ENCODE data around the gene SMG6. TPM values are rescaled to one million over a fixed set of nuclear protein-coding genes. Genes with fewer than 3 reads are reported as not detected.

SMG6 gene
- total and polyA plus RNA-seq, 2 donors (not counting 3 experiments of a cell fraction or from before 2014, with no cell fraction given), result 40.1 to 42.2 TPM

GRCh38 chr17:2351269-2351668 is 47.7 kb upstream of the SMG6 start:
- dilution Hi-C loops (cut with MboI; ENCODE audit: extremely low pct_ligation_motif_present, low sequenced_read_pairs) (no loop called here), intact Hi-C loops (cut with micrococcal nuclease) (no loop called here)
- H3K36me3 ChIP-seq (ENCODE audit: control insufficient read depth in 2 of 2, extremely low read depth in 1 of 2, insufficient read depth in 2 of 2, low read length in 2 of 2), result peaks cover 0 to 1% of the 10 kb centered on the region in 2 experiments
- no peak for DNase-seq (ENCODE audit: low read depth, low spot score)
- no peaks in the 10 kb centered on the region for H3K27me3 ChIP-seq (ENCODE audit: control insufficient read depth in 2 of 2, insufficient read depth in 2 of 2, low read length in 2 of 2)
- TF ChIP-seq POLR2A (IDR thresholded peaks at IDR 0.05; ENCODE audit: low read depth, low read length) (no peak), MAX (IDR thresholded peaks at IDR 0.05; ENCODE audit: insufficient read depth, insufficient read length) (no peak), POLR2AphosphoS5 (IDR thresholded peaks at IDR 0.05; ENCODE audit: insufficient read depth, low read depth, low read length) (no peak), GATA2 (IDR thresholded peaks at IDR 0.05; ENCODE audit: insufficient read depth, insufficient read length, low read depth, low read length) (no peak), EZH2 (IDR thresholded peaks at IDR 0.05; ENCODE audit: borderline replicate concordance, low read depth, low read length, severe bottlenecking) (no peak), CTCF (IDR thresholded peaks at IDR 0.05; ENCODE audit: extremely low read depth in 1 of 2, insufficient read depth in 1 of 2, low read depth in 1 of 2, low read length in 2 of 2) (no peak), FOS (IDR thresholded peaks at IDR 0.05; ENCODE audit: borderline replicate concordance, insufficient read depth, low read length) (no peak), JUN (IDR thresholded peaks at IDR 0.05; ENCODE audit: borderline replicate concordance, insufficient read depth, insufficient read length, low read depth) (no peak), MYC (IDR thresholded peaks at IDR 0.05; ENCODE audit: low read depth, low read length) (no peak)
- H2AFZ ChIP-seq (ENCODE audit: low read depth, low read length), result no peak overlapping the region
- H3K9me1 ChIP-seq (replicated peaks; ENCODE audit: control insufficient read depth, extremely low read depth, insufficient read depth, low read length), result no peaks in the 10 kb centered on the region
- ChIA-PET POLR2A (no interaction called here), CTCF (interaction anchor here (0.9 to 4.6 kb wide), 5 partner anchors 13 to 65 kb away, joined by 3 to 42 read pairs (median 4); partner anchors contain the start of genes SGSM2 and TSR1)
- FAIRE-seq, result no peak
- H3K4me3 ChIP-seq (replicated peaks in 1 of 3; ENCODE audit: insufficient read depth in 1 of 3, low read depth in 1 of 3, low read length in 3 of 3), result no peak overlapping the region
- no peak overlapping the region for H3K27ac ChIP-seq (ENCODE audit: insufficient read depth, low read depth, low read length)
- H3K4me2 ChIP-seq (ENCODE audit: insufficient read depth, low read length), result no peak overlapping the region
- H3K4me1 ChIP-seq (ENCODE audit: control insufficient read depth, extremely low read depth, insufficient read depth, low read length), result no peaks in the 10 kb centered on the region
- no peak overlapping the region for H3K9ac ChIP-seq (replicated peaks; ENCODE audit: extremely low read depth, insufficient read depth, low read length)
- BruUV-seq (replicated peaks), result no TSS peak
- no peaks in the 10 kb centered on the region for H3K9me3 ChIP-seq (replicated peaks; ENCODE audit: control insufficient read depth, insufficient read depth, low read length)
- H3K79me2 ChIP-seq (ENCODE audit: control insufficient read depth, insufficient read depth, low read length), result no peaks in the 10 kb centered on the region
- no peaks in the 10 kb centered on the region for H4K20me1 ChIP-seq (replicated peaks; ENCODE audit: control insufficient read depth, extremely low read depth, insufficient read depth, low read length)
